HepG2 (cell line): Measurements from ENCODE around the gene TNK1. TPM values are rescaled to one million over a fixed set of nuclear protein-coding genes. Genes with fewer than 3 reads are reported as not detected.
A peak's percentile ranks its signal among the peaks of the same experiment; 100 is the strongest.

Source experiments
- ATAC-seq: fragments of 200-7000 bp; cut with Tn5 transposase; 3 replicates; pipeline ENCODE4 v1.9.1; 2020; ENCODE audit warnings: mild to moderate bottlenecking, moderate library complexity
- BruUV-seq: library from RNA; stranded (reverse); fragments of 400-500 nt; replicated peaks from 2 replicates; lab custom pipeline; 2021; lab: Mats Ljungman, UMichigan
- CTCF ChIA-PET: fragments of 300-600 bp; formaldehyde crosslinking; extraction: SDS; loops from one replicate; lab custom pipeline; 2021; ENCODE audit warnings: low total read pairs, inconsistent platforms, low intra/inter-chr PET ratio; lab: Yijun Ruan, JAX
- POLR2A ChIA-PET: fragments of 350-600 bp; sonication (Branson Sonifier 250); formaldehyde crosslinking; loops from one replicate; lab custom pipeline; 2020; ENCODE audit warnings: antibody characterized with exemption, inconsistent platforms; lab: Yijun Ruan, JAX
- DNase-seq: peaks from one replicate; pipeline ENCODE4 v3.0.0-alpha.2; 2015; ENCODE audit warnings: low spot score
- FAIRE-seq: peaks from 3 replicates; lab custom pipeline; 2011; peaks lifted over from hg19 to GRCh38; lab: Jason Lieb, UNC
- H2AFZ ChIP-seq: one replicate; pipeline ENCODE4 v1.6.1; 2011; ENCODE audit warnings: low read length, inconsistent platforms
- H3K27ac ChIP-seq: fragments of 300-600 bp; 3 replicates; pipeline ENCODE4 v1.8.0; 2011; ENCODE audit warnings: mixed run types, mild to moderate bottlenecking, mixed read lengths, low read length, inconsistent platforms; ENCODE audit not compliant: insufficient read depth; ENCODE audit errors: extremely low read length
- H3K27me3 ChIP-seq, 2 experiments: fragments of 200-600 bp in 1 of 2; 2 replicates in 1 of 2; 3 replicates in 1 of 2; pipeline versions ENCODE4 v1.6.0 to v1.8.0; 2011; ENCODE audit warnings: low read length in 2 of 2, mild to moderate bottlenecking in 2 of 2, moderate library complexity in 2 of 2, inconsistent platforms in 1 of 2; ENCODE audit not compliant: insufficient read depth in 2 of 2, control insufficient read depth in 1 of 2
- H3K36me3 ChIP-seq, 2 experiments: fragments of 200-600 bp in 1 of 2; replicated peaks in 1 of 2; 2 replicates in 1 of 2; 3 replicates in 1 of 2; pipeline versions ENCODE4 v1.5.1 to v1.8.0; 2011; ENCODE audit warnings: low read length in 2 of 2, inconsistent platforms in 1 of 2; ENCODE audit not compliant: insufficient read depth in 2 of 2, control insufficient read depth in 1 of 2
- H3K4me1 ChIP-seq: 2 replicates; pipeline ENCODE4 v1.5.1; 2012; ENCODE audit warnings: low read length, inconsistent platforms; ENCODE audit not compliant: insufficient read depth
- H3K4me2 ChIP-seq: 2 replicates; pipeline ENCODE4 v1.6.0; 2011; ENCODE audit warnings: low read depth, low read length, inconsistent platforms
- H3K4me3 ChIP-seq, 3 experiments: fragments of 200-600 bp in 1 of 3; sonication (generic), shearing (Covaris generic) in 1 of 3; replicated peaks in 1 of 3; 2 replicates each; pipeline ENCODE4 v1.5.1; 2011 to 2016; ENCODE audit warnings: low read length in 3 of 3, inconsistent platforms in 2 of 3, low read depth in 2 of 3, mild to moderate bottlenecking in 2 of 3, control low read depth in 1 of 3, mixed read lengths in 1 of 3; ENCODE audit not compliant: insufficient read depth in 1 of 3
- H3K79me2 ChIP-seq: one replicate; pipeline ENCODE4 v1.6.1; 2011; ENCODE audit warnings: low read length, inconsistent platforms; ENCODE audit not compliant: insufficient read depth
- H3K9ac ChIP-seq: 2 replicates; pipeline ENCODE4 v1.6.0; 2011; ENCODE audit warnings: mild to moderate bottlenecking, low read depth, low read length, inconsistent platforms; ENCODE audit not compliant: insufficient read depth
- H3K9me3 ChIP-seq: 2 replicates; pipeline ENCODE4 v1.5.1; 2012; ENCODE audit warnings: mild to moderate bottlenecking, low read length
- H4K20me1 ChIP-seq: 2 replicates; pipeline ENCODE4 v1.6.0; 2011; ENCODE audit warnings: inconsistent platforms, mild to moderate bottlenecking, low read length, moderate library complexity; ENCODE audit not compliant: insufficient read depth
- AHR ChIP-seq: IDR thresholded peaks from 2 replicates; pipeline ENCODE4 v1.6.1; 2018; ENCODE audit warnings: missing genetic modification reagents, missing compliant biosample characterization
- ATF7 ChIP-seq, 2 experiments: fragments of 450-650 bp in 1 of 2; sonication (generic) in 1 of 2; formaldehyde crosslinking in 1 of 2; IDR thresholded peaks; 2 replicates each; pipeline versions ENCODE4 v1.4.0 to v1.6.1; 2016 to 2020; ENCODE audit warnings: antibody characterized with exemption in 1 of 2, mild to moderate bottlenecking in 1 of 2, missing genetic modification reagents in 1 of 2
- BHLHE40 ChIP-seq: IDR thresholded peaks from 2 replicates; pipeline ENCODE4 v1.6.1; 2011; ENCODE audit warnings: low read length, improper control_type of control experiment
- CREB1 ChIP-seq, 2 experiments: fragments of 450-650 bp in 1 of 2; IDR thresholded peaks; 2 replicates each; pipeline ENCODE4 v1.6.1; 2016 to 2017; ENCODE audit warnings: control low read depth in 1 of 2, mild to moderate bottlenecking in 1 of 2, missing compliant biosample characterization in 1 of 2, missing genetic modification characterization in 1 of 2
- HIC2 ChIP-seq: sonication (generic); formaldehyde crosslinking; IDR thresholded peaks from 2 replicates; pipeline ENCODE4 v1.9.0; 2022; ENCODE audit warnings: low read depth, missing genetic modification reagents
- NFAT5 ChIP-seq: sonication (generic); formaldehyde crosslinking; IDR thresholded peaks from 2 replicates; pipeline ENCODE4 v1.4.0; 2020; ENCODE audit warnings: missing genetic modification reagents
- SMAD1 ChIP-seq: sonication (generic); formaldehyde crosslinking; IDR thresholded peaks from 2 replicates; pipeline ENCODE4 v1.4.0; 2020; ENCODE audit warnings: missing genetic modification reagents, low read depth, mild to moderate bottlenecking, borderline replicate concordance
- STAG1 ChIP-seq: sonication (generic); formaldehyde crosslinking; IDR thresholded peaks from 2 replicates; pipeline ENCODE4 v1.4.0; 2020; ENCODE audit warnings: missing genetic modification reagents
- TEF ChIP-seq: sonication (generic); formaldehyde crosslinking; IDR thresholded peaks from 2 replicates; pipeline ENCODE4 v1.5.0; 2020; ENCODE audit warnings: missing genetic modification reagents
- ZNF580 ChIP-seq: IDR thresholded peaks from 2 replicates; pipeline ENCODE4 v1.6.1; 2016; ENCODE audit warnings: low read depth, borderline replicate concordance
- WGBS: methylation state at CpG from one replicate; pipeline ENCODE4 v1.1.6; 2017; ENCODE audit warnings: low lambda C conversion rate; 5-methylcytosine and 5-hydroxymethylcytosine counted together
- in situ Hi-C: cut with HindIII; loops from 2 replicates; pipeline ENCODE4 v1.10.0; 2017; ENCODE audit warnings: low pct_unique_long_range_greater_than_20kb; ENCODE audit not compliant: extremely low pct_ligation_motif_present
- intact Hi-C: fragments of 100-400 bp; cut with micrococcal nuclease; formaldehyde crosslinking; loops from one replicate; pipeline ENCODE4 v1.10.0; 2022; ENCODE audit not compliant: unreplicated experiment
- polyA plus RNA-seq, 8 experiments: library from polyadenylated mRNA; depleted of rRNA in 3 of 8; stranded (reverse) in 7 of 8; unstranded in 1 of 8; fragments of >200 nt; fragmentation: Illumina TruSeq in 4 of 8; extraction: Trizol in 4 of 8; gene quantifications; 2 replicates each; pipeline versions ENCODE4 v1.2.1 to v1.2.3, GENCODE V29; 2011 to 2016; ENCODE audit warnings: low read depth in 4 of 8, missing spikeins in 1 of 8, mixed read lengths in 1 of 8; ENCODE audit not compliant: insufficient read depth in 1 of 8
- total RNA-seq, 5 experiments: library from RNA; depleted of rRNA; stranded (reverse); fragments of >200 nt; fragmentation: Illumina TruSeq; extraction: Trizol; gene quantifications; 2 replicates each; pipeline ENCODE4 v1.2.3, GENCODE V29; 2016; ENCODE audit warnings: low read depth in 1 of 5

Gene TNK1
- total and polyA plus RNA-seq, 2 of the 13 experiments (the other 11 are each of a cell fraction or from before 2014, with no cell fraction given) = 2.0 to 3.5 TPM

- Histone ChIP-seq H2AFZ (no peak overlapping the region), H3K4me3 (no peak overlapping the region), H4K20me1 (no peaks in the 10 kb centered on the region), H3K27ac (no peak overlapping the region), H3K9ac (no peak overlapping the region), H3K27me3 (no peaks in the 10 kb centered on the region), H3K4me2 (no peak overlapping the region), H3K4me1 (0 out of 2 replicates have a peak, but pooled peaks cover 2% of the 10 kb centered on the region), H3K9me3 (no peaks in the 10 kb centered on the region), H3K79me2 (no peaks in the 10 kb centered on the region), H3K36me3 (no peaks in the 10 kb centered on the region)
- FAIRE-seq = no peak
- WGBS = 87% methylated on average over 7 of the region's 14 CpGs
- ATAC-seq = no peak
- intact Hi-C loops = no loop called here
- no TSS peak for BruUV-seq
- in situ Hi-C loops = no loop called here
- no peak for TF ChIP-seq HIC2
- no peak for TF ChIP-seq STAG1
- TF ChIP-seq BHLHE40 = no peak
- TF ChIP-seq TEF = no peak
- no peak for TF ChIP-seq ZNF580 (CRISPR knock-in tag)
- TF ChIP-seq SMAD1 = no peak
- no peak for DNase-seq
- ChIA-PET CTCF (no interaction called here), POLR2A (no interaction called here)
These were observed 33.9 kb downstream of the TNK1 start for GRCh38 chr17:7414837-7415236.

GRCh38 chr17:7415784-7416183 is 34.9 kb downstream of the TNK1 start:
- Histone ChIP-seq H3K9ac (no peak overlapping the region), H3K9me3 (no peaks in the 10 kb centered on the region), H3K4me3 (no peak overlapping the region), H3K36me3 (no peaks in the 10 kb centered on the region)
- WGBS = 91% methylated on average over 23 of the region's 23 CpGs
- peak; percentile 95 for TF ChIP-seq ATF7 (IDR thresholded peaks at IDR 0.05)
- no peak for TF ChIP-seq ATF7 (CRISPR knock-in tag; IDR thresholded peaks at IDR 0.05)
- peak; percentile 78 for TF ChIP-seq CREB1 (IDR thresholded peaks at IDR 0.05)
- TF ChIP-seq CREB1 (CRISPR knock-in tag; IDR thresholded peaks at IDR 0.05) = no peak
- no peak for TF ChIP-seq AHR (CRISPR knock-in tag)
- no peak for TF ChIP-seq NFAT5 (CRISPR knock-in tag)
- TF ChIP-seq, all 625 proteins: peak for 2
- Histone ChIP-seq H3K4me1 (0 out of 2 replicates have a peak, but pooled peaks cover 11% of the 10 kb centered on the region), H3K4me2 (no peak overlapping the region), H4K20me1 (no peaks in the 10 kb centered on the region), H2AFZ (no peak overlapping the region), H3K27me3 (peaks cover 1 to 5% of the 10 kb centered on the region in 2 experiments; a peak in 1 of 5 replicates), H3K27ac (no peak overlapping the region), H3K79me2 (no peaks in the 10 kb centered on the region)
- ChIA-PET CTCF (no interaction called here), POLR2A (no interaction called here)
- FAIRE-seq (no peak), DNase-seq (no peak), ATAC-seq (no peak)
- BruUV-seq = no TSS peak
- in situ Hi-C loops (no loop called here), intact Hi-C loops (no loop called here)
